Osteoblast (primary cell): ENCODE results near the gene PDZD7. TPM values are rescaled to one million over a fixed set of nuclear protein-coding genes. Genes with fewer than 3 reads are reported as not detected.
A peak's percentile ranks its signal among the peaks of the same experiment; 100 is the strongest.

ENCODE experiments used
- DNase-seq: peaks from one replicate; pipeline ENCODE4 v3.0.0; 2011; ENCODE audit warnings: low spot score, mixed read lengths; ENCODE audit not compliant: insufficient read length; ENCODE audit errors: missing footprints
- H2AFZ ChIP-seq: 2 replicates; pipeline ENCODE4 v1.6.0; 2011; ENCODE audit warnings: mild to moderate bottlenecking, low read length
- H3K27ac ChIP-seq: 2 replicates; pipeline ENCODE4 v1.5.1; 2011; ENCODE audit warnings: mild to moderate bottlenecking, low read depth, low read length, moderate library complexity
- H3K27me3 ChIP-seq: 2 replicates; pipeline ENCODE4 v1.6.0; 2012; ENCODE audit warnings: mild to moderate bottlenecking, control low read depth, inconsistent platforms, low read length, moderate library complexity; ENCODE audit not compliant: insufficient read depth
- H3K36me3 ChIP-seq: 2 replicates; pipeline ENCODE4 v1.5.1; 2011; ENCODE audit warnings: mild to moderate bottlenecking, low read length, control low read depth, moderate library complexity; ENCODE audit not compliant: insufficient read depth
- H3K4me1 ChIP-seq: 2 replicates; pipeline ENCODE4 v1.5.1; 2011; ENCODE audit warnings: mild to moderate bottlenecking, low read length, control low read depth, moderate library complexity; ENCODE audit not compliant: insufficient read depth
- H3K4me2 ChIP-seq: 2 replicates; pipeline ENCODE4 v1.6.0; 2011; ENCODE audit warnings: mild to moderate bottlenecking, low read length; ENCODE audit not compliant: insufficient read depth
- H3K4me3 ChIP-seq: fragments of 200-600 bp; sonication (generic); 3 replicates; pipeline ENCODE4 v1.5.1; 2012; ENCODE audit warnings: mild to moderate bottlenecking, low read length, inconsistent platforms; ENCODE audit not compliant: insufficient read depth
- H3K79me2 ChIP-seq: 2 replicates; pipeline ENCODE4 v1.6.0; 2012; ENCODE audit warnings: mild to moderate bottlenecking, low read length, control low read depth, inconsistent platforms; ENCODE audit not compliant: insufficient read depth
- H3K9me3 ChIP-seq: 2 replicates; pipeline ENCODE4 v1.5.1; 2011; ENCODE audit warnings: low read depth, low read length, control low read depth
- H4K20me1 ChIP-seq: 2 replicates; pipeline ENCODE4 v1.6.0; 2012; ENCODE audit warnings: mild to moderate bottlenecking, low read length, control low read depth; ENCODE audit not compliant: insufficient read depth
- CTCF ChIP-seq: IDR thresholded peaks from 2 replicates; pipeline ENCODE4 v1.5.1; 2011; ENCODE audit warnings: mild to moderate bottlenecking, low read depth, low read length, moderate library complexity; ENCODE audit errors: extremely low read depth
- total RNA-seq: library from RNA; depleted of rRNA; stranded (reverse); fragments of >200 nt; gene quantifications from 2 replicates; pipeline ENCODE4 v1.2.3, GENCODE V29; 2012

PDZD7 gene
- total RNA-seq, 1 donor = 0.72 TPM

GRCh38 chr10:101006593-101007098 lies 24.3 kb downstream of the PDZD7 start:
- peaks cover 18% of the 10 kb centered on the region for H3K4me1 ChIP-seq
- H3K27me3 ChIP-seq = no peaks in the 10 kb centered on the region
- H3K4me2 ChIP-seq = no peak overlapping the region
- peak; percentile 71 for DNase-seq
- peaks cover 43% of the 10 kb centered on the region for H3K79me2 ChIP-seq
- H3K9me3 ChIP-seq = no peaks in the 10 kb centered on the region
- H3K36me3 ChIP-seq = peaks cover 43% of the 10 kb centered on the region
- H3K27ac ChIP-seq = no peak overlapping the region
- peaks cover 42% of the 10 kb centered on the region for H4K20me1 ChIP-seq
- no peak overlapping the region for H2AFZ ChIP-seq
- no peak overlapping the region for H3K4me3 ChIP-seq
- TF ChIP-seq CTCF = no peak

GRCh38 chr10:101005869-101006567 lies 24.9 kb downstream of the PDZD7 start:
- Histone ChIP-seq H3K79me2 (peaks cover 49% of the 10 kb centered on the region), H2AFZ (no peak overlapping the region), H3K36me3 (peaks cover 43% of the 10 kb centered on the region), H3K4me2 (no peak overlapping the region), H3K27me3 (no peaks in the 10 kb centered on the region), H3K9me3 (no peaks in the 10 kb centered on the region), H3K4me1 (peaks cover 24% of the 10 kb centered on the region), H3K27ac (no peak overlapping the region), H4K20me1 (peaks cover 45% of the 10 kb centered on the region), H3K4me3 (no peak overlapping the region)
- TF ChIP-seq CTCF = no peak
- peak; percentile 13 for DNase-seq

GRCh38 chr10:101005361-101005760 lies 25.6 kb downstream of the PDZD7 start:
- no peak overlapping the region for H3K27ac ChIP-seq
- peaks cover 45% of the 10 kb centered on the region for H4K20me1 ChIP-seq
- H3K79me2 ChIP-seq = peaks cover 56% of the 10 kb centered on the region
- H2AFZ ChIP-seq = no peak overlapping the region
- no peaks in the 10 kb centered on the region for H3K9me3 ChIP-seq
- no peak overlapping the region for H3K4me2 ChIP-seq
- DNase-seq = peak; percentile 23
- no peak for TF ChIP-seq CTCF
- H3K27me3 ChIP-seq = no peaks in the 10 kb centered on the region
- no peak overlapping the region for H3K4me3 ChIP-seq
- peaks cover 31% of the 10 kb centered on the region for H3K4me1 ChIP-seq
- peaks cover 43% of the 10 kb centered on the region for H3K36me3 ChIP-seq

GRCh38 chr10:101003639-101004206 lies 27.2 kb downstream of the PDZD7 start:
- peaks cover 45% of the 10 kb centered on the region for H4K20me1 ChIP-seq
- no peak overlapping the region for H3K4me3 ChIP-seq
- H2AFZ ChIP-seq = no peak overlapping the region

More at GRCh38 chr10:101003639-101004206, 27.2 kb downstream of the PDZD7 start:
- Histone ChIP-seq H3K79me2 (peaks cover 62% of the 10 kb centered on the region), H3K27ac (peak overlapping the region; percentile 12), H3K4me1 (peaks cover 34% of the 10 kb centered on the region), H3K36me3 (peaks cover 43% of the 10 kb centered on the region), H3K27me3 (no peaks in the 10 kb centered on the region), H3K9me3 (no peaks in the 10 kb centered on the region), H3K4me2 (no peak overlapping the region)
- TF ChIP-seq CTCF = no peak
- DNase-seq = peak; percentile 50
